ENCODE results near the gene CMC2.

CMC2 gene

GRCh38 chr16:81040842-81041241 lies 34.2 kb upstream of the CMC2 start:
- H3K4me2 ChIP-seq (ENCODE audit: insufficient read depth, low read length, poor library complexity, severe bottlenecking), result peak overlapping the region; percentile 21
- H3K36me3 ChIP-seq (replicated peaks in 1 of 2; ENCODE audit: control insufficient read depth in 2 of 2, insufficient read depth in 2 of 2, low read length in 2 of 2), result peaks cover 33 to 85% of the 10 kb centered on the region in 2 donors
- H2BK15ac ChIP-seq (ENCODE audit: low read length), result no peak overlapping the region
- no peak overlapping the region for H4K8ac ChIP-seq (ENCODE audit: low read depth, low read length)
- no peak overlapping the region for H2BK12ac ChIP-seq (ENCODE audit: low read length)
- H3K18ac ChIP-seq (ENCODE audit: low read length), result no peak overlapping the region
- peaks cover 2% of the 10 kb centered on the region for H3K79me1 ChIP-seq (ENCODE audit: low read depth, low read length)
- H3K23ac ChIP-seq (ENCODE audit: low read depth, low read length, poor library complexity), result no peak overlapping the region
- no peak overlapping the region for H3K4me3 ChIP-seq (ENCODE audit: low read length in 2 of 2)
- no peak overlapping the region for H4K91ac ChIP-seq (ENCODE audit: low read depth, low read length, poor library complexity)
- no CpG with 5 or more reads among the region's 5 CpGs for WGBS, 2 donors (ENCODE audit: extremely low coverage in 2 of 2, insufficient read length in 2 of 2, insufficient replicate concordance in 1 of 2)
- no peak overlapping the region for H2AK5ac ChIP-seq (ENCODE audit: low read depth, low read length)
- no peak overlapping the region for H3K14ac ChIP-seq (ENCODE audit: low read length)
- peak; percentile 27 for DNase-seq (ENCODE audit: low spot score)
- no peaks in the 10 kb centered on the region for H3K27me3 ChIP-seq (ENCODE audit: control insufficient read depth in 3 of 3, insufficient read depth in 3 of 3, low read depth in 1 of 3, low read length in 3 of 3)
- peak overlapping the region; percentile 56 for H3K27ac ChIP-seq (replicated peaks; ENCODE audit: low read length)
- H3K4ac ChIP-seq (ENCODE audit: low read length), result no peak overlapping the region
- H2BK120ac ChIP-seq (ENCODE audit: low read depth, low read length), result no peak overlapping the region
- H2BK5ac ChIP-seq (ENCODE audit: low read length), result no peak overlapping the region
- no peak overlapping the region for H3K9ac ChIP-seq (ENCODE audit: low read depth, low read length, poor library complexity)
- H3K9me3 ChIP-seq (replicated peaks in 1 of 2; ENCODE audit: control insufficient read depth in 2 of 2, insufficient read depth in 1 of 2, low read depth in 1 of 2, low read length in 2 of 2), result peaks cover 0 to under 1% of the 10 kb centered on the region in 2 donors
- H2AFZ ChIP-seq (ENCODE audit: low read length), result no peak overlapping the region
- peaks cover 5 to 20% of the 10 kb centered on the region in 2 donors for H3K4me1 ChIP-seq (ENCODE audit: control insufficient read depth in 2 of 2, insufficient read depth in 1 of 2, low read depth in 1 of 2, low read length in 2 of 2)

- Histone ChIP-seq H3K14ac (ENCODE audit: low read length) (no peak overlapping the region), H2BK120ac (ENCODE audit: low read depth, low read length) (no peak overlapping the region), H3K4me2 (ENCODE audit: insufficient read depth, low read length, poor library complexity, severe bottlenecking) (peak overlapping the region; percentile 21), H2BK12ac (ENCODE audit: low read length) (no peak overlapping the region), H3K4me1 (ENCODE audit: control insufficient read depth in 2 of 2, insufficient read depth in 1 of 2, low read depth in 1 of 2, low read length in 2 of 2) (peaks cover 5 to 20% of the 10 kb centered on the region in 2 donors), H2BK5ac (ENCODE audit: low read length) (no peak overlapping the region), H3K18ac (ENCODE audit: low read length) (no peak overlapping the region), H3K23ac (ENCODE audit: low read depth, low read length, poor library complexity) (no peak overlapping the region), H4K91ac (ENCODE audit: low read depth, low read length, poor library complexity) (no peak overlapping the region), H3K9me3 (replicated peaks in 1 of 2; ENCODE audit: control insufficient read depth in 2 of 2, insufficient read depth in 1 of 2, low read depth in 1 of 2, low read length in 2 of 2) (no peaks in the 10 kb centered on the region), H3K27me3 (ENCODE audit: control insufficient read depth in 3 of 3, insufficient read depth in 3 of 3, low read depth in 1 of 3, low read length in 3 of 3) (no peaks in the 10 kb centered on the region), H3K9ac (ENCODE audit: low read depth, low read length, poor library complexity) (no peak overlapping the region), H3K4me3 (ENCODE audit: low read length in 2 of 2) (no peak overlapping the region), H3K27ac (replicated peaks; ENCODE audit: low read length) (peak overlapping the region; percentile 56), H3K4ac (ENCODE audit: low read length) (no peak overlapping the region), H2AFZ (ENCODE audit: low read length) (no peak overlapping the region), H3K36me3 (replicated peaks in 1 of 2; ENCODE audit: control insufficient read depth in 2 of 2, insufficient read depth in 2 of 2, low read length in 2 of 2) (peaks cover 29 to 78% of the 10 kb centered on the region in 2 donors), H2AK5ac (ENCODE audit: low read depth, low read length) (no peak overlapping the region), H4K8ac (ENCODE audit: low read depth, low read length) (no peak overlapping the region), H3K79me1 (ENCODE audit: low read depth, low read length) (peaks cover 2% of the 10 kb centered on the region), H2BK15ac (ENCODE audit: low read length) (no peak overlapping the region)
- DNase-seq (ENCODE audit: low spot score), result no peak
- WGBS, 2 donors (ENCODE audit: extremely low coverage in 2 of 2, insufficient read length in 2 of 2, insufficient replicate concordance in 1 of 2), result no CpG with 5 or more reads among the region's 2 CpGs
Observed at GRCh38 chr16:81040131-81040530, 33.4 kb upstream of the CMC2 start.

GRCh38 chr16:81036751-81037350 lies 30.2 kb upstream of the CMC2 start:
- no peak overlapping the region for H2AFZ ChIP-seq (ENCODE audit: low read length)
- WGBS, 2 donors (ENCODE audit: extremely low coverage in 2 of 2, insufficient read length in 2 of 2, insufficient replicate concordance in 1 of 2), result no CpG with 5 or more reads among the region's 10 CpGs
- peak overlapping the region; percentile 68 for H3K4me2 ChIP-seq (ENCODE audit: insufficient read depth, low read length, poor library complexity, severe bottlenecking)
- no peak overlapping the region for H3K4ac ChIP-seq (ENCODE audit: low read length)
- peak overlapping the region; percentile 80 for H3K9ac ChIP-seq (ENCODE audit: low read depth, low read length, poor library complexity)
- H4K8ac ChIP-seq (ENCODE audit: low read depth, low read length), result no peak overlapping the region
- H3K18ac ChIP-seq (ENCODE audit: low read length), result no peak overlapping the region
- no peak overlapping the region for H2BK120ac ChIP-seq (ENCODE audit: low read depth, low read length)
- no peaks in the 10 kb centered on the region for H3K9me3 ChIP-seq (replicated peaks in 1 of 2; ENCODE audit: control insufficient read depth in 2 of 2, insufficient read depth in 1 of 2, low read depth in 1 of 2, low read length in 2 of 2)
- H2BK12ac ChIP-seq (ENCODE audit: low read length), result no peak overlapping the region
- no peak overlapping the region for H3K23ac ChIP-seq (ENCODE audit: low read depth, low read length, poor library complexity)
- H2BK5ac ChIP-seq (ENCODE audit: low read length), result no peak overlapping the region
- no peak overlapping the region for H3K27ac ChIP-seq (replicated peaks; ENCODE audit: low read length)
- H3K36me3 ChIP-seq (replicated peaks in 1 of 2; ENCODE audit: control insufficient read depth in 2 of 2, insufficient read depth in 2 of 2, low read length in 2 of 2), result peaks cover 6 to 45% of the 10 kb centered on the region in 2 donors
- DNase-seq (ENCODE audit: low spot score), result no peak
- no peaks in the 10 kb centered on the region for H3K79me1 ChIP-seq (ENCODE audit: low read depth, low read length)
- H3K27me3 ChIP-seq (ENCODE audit: control insufficient read depth in 3 of 3, insufficient read depth in 3 of 3, low read depth in 1 of 3, low read length in 3 of 3), result no peaks in the 10 kb centered on the region
- peak overlapping the region; percentile 89 to 100 for H3K4me3 ChIP-seq (ENCODE audit: low read length in 2 of 2)
- no peak overlapping the region for H4K91ac ChIP-seq (ENCODE audit: low read depth, low read length, poor library complexity)
- no peak overlapping the region for H3K14ac ChIP-seq (ENCODE audit: low read length)
- H3K4me1 ChIP-seq (ENCODE audit: control insufficient read depth in 2 of 2, insufficient read depth in 1 of 2, low read depth in 1 of 2, low read length in 2 of 2), result peaks cover 5 to 17% of the 10 kb centered on the region in 2 donors
- no peak overlapping the region for H2BK15ac ChIP-seq (ENCODE audit: low read length)
- H2AK5ac ChIP-seq (ENCODE audit: low read depth, low read length), result no peak overlapping the region

- no CpG with 5 or more reads among the region's 80 CpGs for WGBS, 2 donors (ENCODE audit: extremely low coverage in 2 of 2, insufficient read length in 2 of 2, insufficient replicate concordance in 1 of 2)
- Histone ChIP-seq H2BK15ac (ENCODE audit: low read length) (no peak overlapping the region), H3K14ac (ENCODE audit: low read length) (peak overlapping the region; percentile 92), H2AFZ (ENCODE audit: low read length) (peak overlapping the region; percentile 88), H3K18ac (ENCODE audit: low read length) (peak overlapping the region; percentile 97), H3K4me1 (ENCODE audit: control insufficient read depth in 2 of 2, insufficient read depth in 1 of 2, low read depth in 1 of 2, low read length in 2 of 2) (peaks cover 5 to 11% of the 10 kb centered on the region in 2 donors), H3K79me1 (ENCODE audit: low read depth, low read length) (no peaks in the 10 kb centered on the region), H2BK5ac (ENCODE audit: low read length) (no peak overlapping the region), H3K23ac (ENCODE audit: low read depth, low read length, poor library complexity) (peak overlapping the region; percentile 69), H3K9me3 (replicated peaks in 1 of 2; ENCODE audit: control insufficient read depth in 2 of 2, insufficient read depth in 1 of 2, low read depth in 1 of 2, low read length in 2 of 2) (no peaks in the 10 kb centered on the region), H3K36me3 (replicated peaks in 1 of 2; ENCODE audit: control insufficient read depth in 2 of 2, insufficient read depth in 2 of 2, low read length in 2 of 2) (peaks cover 2 to 38% of the 10 kb centered on the region in 2 donors), H3K9ac (ENCODE audit: low read depth, low read length, poor library complexity) (peak overlapping the region; percentile 97), H4K91ac (ENCODE audit: low read depth, low read length, poor library complexity) (no peak overlapping the region), H3K4me2 (ENCODE audit: insufficient read depth, low read length, poor library complexity, severe bottlenecking) (peak overlapping the region; percentile 68), H4K8ac (ENCODE audit: low read depth, low read length) (no peak overlapping the region), H3K4me3 (ENCODE audit: low read length in 2 of 2) (peak overlapping the region; percentile 89 to 100), H2BK120ac (ENCODE audit: low read depth, low read length) (no peak overlapping the region), H3K27me3 (ENCODE audit: control insufficient read depth in 3 of 3, insufficient read depth in 3 of 3, low read depth in 1 of 3, low read length in 3 of 3) (no peaks in the 10 kb centered on the region), H2AK5ac (ENCODE audit: low read depth, low read length) (no peak overlapping the region), H3K4ac (ENCODE audit: low read length) (no peak overlapping the region), H2BK12ac (ENCODE audit: low read length) (no peak overlapping the region), H3K27ac (replicated peaks; ENCODE audit: low read length) (peak overlapping the region; percentile 40)
- peak; percentile 17 for DNase-seq (ENCODE audit: low spot score)
Observed at GRCh38 chr16:81035975-81036750, 29.5 kb upstream of the CMC2 start.

All from neuronal stem cell (in vitro differentiated cells).